Caki2 (cell line): ENCODE data around the gene SLC6A19. TPM values are rescaled to one million over a fixed set of nuclear protein-coding genes. Genes with fewer than 3 reads are reported as not detected.

Experiments
- DNase-seq: peaks from one replicate; pipeline ENCODE4 v3.0.0-alpha.2; 2015; ENCODE audit warnings: low read depth
- in situ Hi-C: cut with HindIII; loops from 2 replicates; pipeline ENCODE4 v1.10.0; 2016; ENCODE audit warnings: low sequenced_read_pairs, low pct_unique_long_range_greater_than_20kb, mixed read lengths
- total RNA-seq: library from RNA; depleted of rRNA; stranded (reverse); fragments of >200 nt; shearing (Covaris generic); gene quantifications from 2 replicates; pipeline ENCODE4 v1.2.3, GENCODE V29; 2014; ENCODE audit warnings: low replicate concordance

Gene SLC6A19
- total RNA-seq, 1 experiment from 2014 or later, result not detected

GRCh38 chr5:1187234-1187949, 14.0 kb upstream of the SLC6A19 start:
- in situ Hi-C loops, result no loop called here
- no peak for DNase-seq

- DNase-seq, result no peak
- in situ Hi-C loops, result no loop called here
These were observed 13.5 kb upstream of the SLC6A19 start for GRCh38 chr5:1187950-1188334.

GRCh38 chr5:1188464-1188863, 12.9 kb upstream of the SLC6A19 start:
- DNase-seq, result no peak
- in situ Hi-C loops, result no loop called here

GRCh38 chr5:1189269-1189668, 12.1 kb upstream of the SLC6A19 start:
- no peak for DNase-seq
- in situ Hi-C loops, result no loop called here

GRCh38 chr5:1190278-1190677, 11.1 kb upstream of the SLC6A19 start:
- no peak for DNase-seq

GRCh38 chr5:1190837-1191239, 10.6 kb upstream of the SLC6A19 start:
- in situ Hi-C loops, result no loop called here
- DNase-seq, result no peak

More at GRCh38 chr5:1190278-1190677, 11.1 kb upstream of the SLC6A19 start:
- in situ Hi-C loops, result no loop called here

- no peak for DNase-seq
- in situ Hi-C loops, result no loop called here
These were observed 8.3 kb upstream of the SLC6A19 start for GRCh38 chr5:1192971-1193590.

GRCh38 chr5:1193591-1193985, 7.8 kb upstream of the SLC6A19 start:
- DNase-seq, result no peak
- in situ Hi-C loops, result no loop called here

- in situ Hi-C loops, result no loop called here
- DNase-seq, result no peak
These were observed 7.0 kb upstream of the SLC6A19 start for GRCh38 chr5:1194378-1194777.

GRCh38 chr5:1195439-1195838, 6.0 kb upstream of the SLC6A19 start:
- no peak for DNase-seq
- in situ Hi-C loops, result no loop called here

- in situ Hi-C loops, result no loop called here
These were observed 5.5 kb upstream of the SLC6A19 start for GRCh38 chr5:1195916-1196315.

GRCh38 chr5:1196562-1196961, 4.8 kb upstream of the SLC6A19 start:
- in situ Hi-C loops, result no loop called here
- DNase-seq, result no peak

More at GRCh38 chr5:1195916-1196315, 5.5 kb upstream of the SLC6A19 start:
- no peak for DNase-seq

- no peak for DNase-seq
- in situ Hi-C loops, result no loop called here
These were observed 3.3 kb upstream of the SLC6A19 start for GRCh38 chr5:1197876-1198666.

- in situ Hi-C loops, result no loop called here
- no peak for DNase-seq
These were observed 2.1 kb upstream of the SLC6A19 start for GRCh38 chr5:1199340-1199648.

GRCh38 chr5:1199649-1200494, 1.5 kb upstream of the SLC6A19 start:
- no peak for DNase-seq
- in situ Hi-C loops, result no loop called here

GRCh38 chr5:1200495-1201326, 684 bp upstream of the SLC6A19 start:
- in situ Hi-C loops, result no loop called here
- no peak for DNase-seq

- in situ Hi-C loops, result no loop called here
- no peak for DNase-seq
These were observed 817 bp downstream of the SLC6A19 start for GRCh38 chr5:1202026-1202797.
